ENCODE measurements around the gene CENPV.

The CENPV gene

DNA sequence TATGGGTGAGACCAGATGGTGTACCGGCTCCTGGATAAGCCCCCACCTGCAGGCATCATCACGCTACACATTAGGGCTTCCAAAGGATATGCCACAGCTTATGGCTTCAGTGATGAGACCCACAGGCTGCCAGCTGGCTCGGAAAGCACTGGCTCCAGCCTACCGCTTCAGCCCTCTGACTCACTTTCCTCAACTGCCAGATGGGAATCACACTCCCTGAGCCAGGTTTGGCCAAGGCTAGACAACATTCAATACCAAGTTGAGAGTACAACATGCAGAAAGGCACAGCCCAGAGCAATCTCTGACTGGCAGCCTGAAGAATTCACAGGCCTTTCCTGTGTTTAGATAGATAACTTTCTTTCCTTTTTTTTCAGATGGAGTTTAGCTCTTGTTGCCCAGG lies 10.3 kb downstream of the CENPV start:
- Histone ChIP-seq H2AFZ (ENCODE audit: low read depth, low read length, severe bottlenecking) (no peak overlapping the region), H3K4me2 (ENCODE audit: low read depth, low read length, poor library complexity, severe bottlenecking) (no peak overlapping the region), H3K4me3 (ENCODE audit: insufficient read depth, low read length, poor library complexity, severe bottlenecking) (no peak overlapping the region), H3K27me3 (ENCODE audit: low read length) (no peaks in the 10 kb centered on the region), H3K9me3 (ENCODE audit: insufficient read depth, low read length) (no peaks in the 10 kb centered on the region), H3K27ac (ENCODE audit: low read depth, low read length) (no peak overlapping the region), H3K79me2 (ENCODE audit: insufficient read depth, low read length) (no peaks in the 10 kb centered on the region), H4K20me1 (ENCODE audit: low read depth, low read length) (no peaks in the 10 kb centered on the region), H3K9ac (ENCODE audit: low read length) (no peak overlapping the region), H3F3A (ENCODE audit: insufficient read depth) (peaks cover 4% of the 10 kb centered on the region; the same call in 1 of the 2 replicates), H3K9me2 (replicated peaks; ENCODE audit: insufficient read depth, low read length) (no peaks in the 10 kb centered on the region), H3K36me3 (ENCODE audit: low read length) (peaks cover 8% of the 10 kb centered on the region; the same call in 1 of the 2 replicates)
- TF ChIP-seq EZH2phosphoT487 (conservative IDR thresholded peaks at IDR 0.05; ENCODE audit: low read length): no peak
- TF ChIP-seq, protein P1, sequence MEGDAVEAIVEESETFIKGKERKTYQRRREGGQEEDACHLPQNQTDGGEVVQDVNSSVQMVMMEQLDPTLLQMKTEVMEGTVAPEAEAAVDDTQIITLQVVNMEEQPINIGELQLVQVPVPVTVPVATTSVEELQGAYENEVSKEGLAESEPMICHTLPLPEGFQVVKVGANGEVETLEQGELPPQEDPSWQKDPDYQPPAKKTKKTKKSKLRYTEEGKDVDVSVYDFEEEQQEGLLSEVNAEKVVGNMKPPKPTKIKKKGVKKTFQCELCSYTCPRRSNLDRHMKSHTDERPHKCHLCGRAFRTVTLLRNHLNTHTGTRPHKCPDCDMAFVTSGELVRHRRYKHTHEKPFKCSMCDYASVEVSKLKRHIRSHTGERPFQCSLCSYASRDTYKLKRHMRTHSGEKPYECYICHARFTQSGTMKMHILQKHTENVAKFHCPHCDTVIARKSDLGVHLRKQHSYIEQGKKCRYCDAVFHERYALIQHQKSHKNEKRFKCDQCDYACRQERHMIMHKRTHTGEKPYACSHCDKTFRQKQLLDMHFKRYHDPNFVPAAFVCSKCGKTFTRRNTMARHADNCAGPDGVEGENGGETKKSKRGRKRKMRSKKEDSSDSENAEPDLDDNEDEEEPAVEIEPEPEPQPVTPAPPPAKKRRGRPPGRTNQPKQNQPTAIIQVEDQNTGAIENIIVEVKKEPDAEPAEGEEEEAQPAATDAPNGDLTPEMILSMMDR (IDR thresholded peaks at IDR 0.05; ENCODE audit: insufficient read depth, low read length, poor library complexity, severe bottlenecking): no peak

GRCh38 chr17:16339959-16340358 lies 13.3 kb downstream of the CENPV start:
- Histone ChIP-seq H3K9me2 (replicated peaks; ENCODE audit: insufficient read depth, low read length) (no peaks in the 10 kb centered on the region), H3K27me3 (ENCODE audit: low read length) (no peaks in the 10 kb centered on the region), H3K4me3 (ENCODE audit: insufficient read depth, low read length, poor library complexity, severe bottlenecking) (no peak overlapping the region), H3F3A (ENCODE audit: insufficient read depth) (peaks cover 4% of the 10 kb centered on the region; the same call in 1 of the 2 replicates), H3K36me3 (ENCODE audit: low read length) (no peaks in the 10 kb centered on the region), H3K4me2 (ENCODE audit: low read depth, low read length, poor library complexity, severe bottlenecking) (no peak overlapping the region), H3K9ac (ENCODE audit: low read length) (no peak overlapping the region), H3K79me2 (ENCODE audit: insufficient read depth, low read length) (no peaks in the 10 kb centered on the region), H3K27ac (ENCODE audit: low read depth, low read length) (no peak overlapping the region), H2AFZ (ENCODE audit: low read depth, low read length, severe bottlenecking) (no peak overlapping the region), H4K20me1 (ENCODE audit: low read depth, low read length) (no peaks in the 10 kb centered on the region), H3K9me3 (ENCODE audit: insufficient read depth, low read length) (no peaks in the 10 kb centered on the region)
- TF ChIP-seq, protein P1 (IDR thresholded peaks at IDR 0.05; ENCODE audit: insufficient read depth, low read length, poor library complexity, severe bottlenecking): no peak
- TF ChIP-seq EZH2phosphoT487 (conservative IDR thresholded peaks at IDR 0.05; ENCODE audit: low read length): no peak

DNA sequence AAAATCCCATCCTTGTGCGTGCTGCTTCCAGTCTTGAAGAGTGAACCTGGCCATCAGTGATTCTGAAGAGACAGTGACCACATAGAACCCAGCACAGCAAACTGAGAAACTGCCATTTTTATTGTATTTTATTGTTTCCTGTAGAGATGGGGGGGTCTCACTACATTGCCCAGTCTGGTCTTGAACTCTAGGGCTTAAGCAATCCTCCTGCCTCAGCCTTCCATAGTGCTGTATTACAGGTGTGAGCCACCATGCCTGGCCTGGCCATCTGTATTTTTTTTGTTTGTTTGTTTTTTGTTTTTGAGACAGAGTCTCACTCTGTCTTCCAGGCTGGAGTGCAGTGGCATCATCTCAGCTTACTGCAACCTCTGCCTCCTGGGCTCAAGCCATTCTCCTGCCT lies 13.9 kb downstream of the CENPV start:
- H3K79me2 ChIP-seq (ENCODE audit: insufficient read depth, low read length): no peaks in the 10 kb centered on the region
- H3K27ac ChIP-seq (ENCODE audit: low read depth, low read length): no peak overlapping the region
- H3K36me3 ChIP-seq (ENCODE audit: low read length): no peaks in the 10 kb centered on the region
- no peak overlapping the region for H3K4me2 ChIP-seq (ENCODE audit: low read depth, low read length, poor library complexity, severe bottlenecking)
- no peaks in the 10 kb centered on the region for H4K20me1 ChIP-seq (ENCODE audit: low read depth, low read length)
- no peaks in the 10 kb centered on the region for H3K27me3 ChIP-seq (ENCODE audit: low read length)
- H3K9me2 ChIP-seq (replicated peaks; ENCODE audit: insufficient read depth, low read length): no peaks in the 10 kb centered on the region
- H3K9ac ChIP-seq (ENCODE audit: low read length): no peak overlapping the region
- no peak overlapping the region for H2AFZ ChIP-seq (ENCODE audit: low read depth, low read length, severe bottlenecking)
- no peaks in the 10 kb centered on the region for H3K9me3 ChIP-seq (ENCODE audit: insufficient read depth, low read length)
- no peak overlapping the region for H3K4me3 ChIP-seq (ENCODE audit: insufficient read depth, low read length, poor library complexity, severe bottlenecking)
- peaks cover 4% of the 10 kb centered on the region; the same call in 1 of the 2 replicates for H3F3A ChIP-seq (ENCODE audit: insufficient read depth)
- TF ChIP-seq, protein P1 (IDR thresholded peaks at IDR 0.05; ENCODE audit: insufficient read depth, low read length, poor library complexity, severe bottlenecking): no peak
- TF ChIP-seq EZH2phosphoT487 (conservative IDR thresholded peaks at IDR 0.05; ENCODE audit: low read length): no peak

All from SU-DHL-6 (cell line).